ENCODE results near the gene PKD1. TPM values are rescaled to one million over a fixed set of nuclear protein-coding genes. Genes with fewer than 3 reads are reported as not detected.

The PKD1 gene
- total RNA-seq, 1 donor, result 180 TPM

- H3K4me3 ChIP-seq (ENCODE audit: insufficient read depth, low read length), result peak overlapping the region; percentile 91
- H3K27ac ChIP-seq (ENCODE audit: low read depth, low read length), result peak overlapping the region; percentile 7
- DNase-seq (ENCODE audit: insufficient read length, low spot score, missing footprints), result no peak
- H3K36me3 ChIP-seq (ENCODE audit: insufficient read depth, low read length), result peaks cover 11% of the 10 kb centered on the region
- H3K4me2 ChIP-seq (ENCODE audit: insufficient read depth, low read length), result peak overlapping the region; percentile 90
- TF ChIP-seq, protein P1, sequence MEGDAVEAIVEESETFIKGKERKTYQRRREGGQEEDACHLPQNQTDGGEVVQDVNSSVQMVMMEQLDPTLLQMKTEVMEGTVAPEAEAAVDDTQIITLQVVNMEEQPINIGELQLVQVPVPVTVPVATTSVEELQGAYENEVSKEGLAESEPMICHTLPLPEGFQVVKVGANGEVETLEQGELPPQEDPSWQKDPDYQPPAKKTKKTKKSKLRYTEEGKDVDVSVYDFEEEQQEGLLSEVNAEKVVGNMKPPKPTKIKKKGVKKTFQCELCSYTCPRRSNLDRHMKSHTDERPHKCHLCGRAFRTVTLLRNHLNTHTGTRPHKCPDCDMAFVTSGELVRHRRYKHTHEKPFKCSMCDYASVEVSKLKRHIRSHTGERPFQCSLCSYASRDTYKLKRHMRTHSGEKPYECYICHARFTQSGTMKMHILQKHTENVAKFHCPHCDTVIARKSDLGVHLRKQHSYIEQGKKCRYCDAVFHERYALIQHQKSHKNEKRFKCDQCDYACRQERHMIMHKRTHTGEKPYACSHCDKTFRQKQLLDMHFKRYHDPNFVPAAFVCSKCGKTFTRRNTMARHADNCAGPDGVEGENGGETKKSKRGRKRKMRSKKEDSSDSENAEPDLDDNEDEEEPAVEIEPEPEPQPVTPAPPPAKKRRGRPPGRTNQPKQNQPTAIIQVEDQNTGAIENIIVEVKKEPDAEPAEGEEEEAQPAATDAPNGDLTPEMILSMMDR (IDR thresholded peaks at IDR 0.05; ENCODE audit: extremely low read depth, low read depth, low read length), result no peak
- no peaks in the 10 kb centered on the region for H3K27me3 ChIP-seq (ENCODE audit: insufficient read depth, low read length)
- peak overlapping the region; percentile 74 for H2AFZ ChIP-seq (ENCODE audit: low read length)
- H3K79me2 ChIP-seq (ENCODE audit: insufficient read depth, low read length), result peaks cover 32% of the 10 kb centered on the region
- H3K9me3 ChIP-seq (ENCODE audit: low read depth, low read length), result no peaks in the 10 kb centered on the region
- H4K20me1 ChIP-seq (ENCODE audit: insufficient read depth, low read length), result no peaks in the 10 kb centered on the region
- H3K4me1 ChIP-seq (ENCODE audit: insufficient read depth, low read length), result peaks cover 13% of the 10 kb centered on the region
These were observed 88.8 kb downstream of the PKD1 start for GRCh38 chr16:2046893-2047329.

- no peak for DNase-seq (ENCODE audit: insufficient read length, low spot score, missing footprints)
- no peaks in the 10 kb centered on the region for H4K20me1 ChIP-seq (ENCODE audit: insufficient read depth, low read length)
- no peaks in the 10 kb centered on the region for H3K27me3 ChIP-seq (ENCODE audit: insufficient read depth, low read length)
- TF ChIP-seq, protein P1 (IDR thresholded peaks at IDR 0.05; ENCODE audit: extremely low read depth, low read depth, low read length), result no peak
- no peak overlapping the region for H3K27ac ChIP-seq (ENCODE audit: low read depth, low read length)
- H3K36me3 ChIP-seq (ENCODE audit: insufficient read depth, low read length), result peaks cover 6% of the 10 kb centered on the region
- H3K4me1 ChIP-seq (ENCODE audit: insufficient read depth, low read length), result peaks cover 13% of the 10 kb centered on the region
- H3K9me3 ChIP-seq (ENCODE audit: low read depth, low read length), result no peaks in the 10 kb centered on the region
- no peak overlapping the region for H3K4me3 ChIP-seq (ENCODE audit: insufficient read depth, low read length)
- H2AFZ ChIP-seq (ENCODE audit: low read length), result no peak overlapping the region
- peaks cover 29% of the 10 kb centered on the region for H3K79me2 ChIP-seq (ENCODE audit: insufficient read depth, low read length)
- peak overlapping the region; percentile 90 for H3K4me2 ChIP-seq (ENCODE audit: insufficient read depth, low read length)
These were observed 89.5 kb downstream of the PKD1 start for GRCh38 chr16:2045965-2046892.

- Histone ChIP-seq H4K20me1 (ENCODE audit: insufficient read depth, low read length) (no peaks in the 10 kb centered on the region), H3K9me3 (ENCODE audit: low read depth, low read length) (no peaks in the 10 kb centered on the region), H3K27ac (ENCODE audit: low read depth, low read length) (no peak overlapping the region), H3K79me2 (ENCODE audit: insufficient read depth, low read length) (peaks cover 22% of the 10 kb centered on the region), H3K27me3 (ENCODE audit: insufficient read depth, low read length) (no peaks in the 10 kb centered on the region), H2AFZ (ENCODE audit: low read length) (no peak overlapping the region), H3K4me3 (ENCODE audit: insufficient read depth, low read length) (no peak overlapping the region), H3K4me2 (ENCODE audit: insufficient read depth, low read length) (no peak overlapping the region), H3K4me1 (ENCODE audit: insufficient read depth, low read length) (peaks cover 21% of the 10 kb centered on the region), H3K36me3 (ENCODE audit: insufficient read depth, low read length) (no peaks in the 10 kb centered on the region)
- TF ChIP-seq, protein P1 (IDR thresholded peaks at IDR 0.05; ENCODE audit: extremely low read depth, low read depth, low read length), result no peak
- no peak for DNase-seq (ENCODE audit: insufficient read length, low spot score, missing footprints)
These were observed 91.2 kb downstream of the PKD1 start for GRCh38 chr16:2044541-2044940.
